ENCODE results near the gene PEX6.

Gene PEX6

GRCh38 chr6:42935322-42935721, 43.7 kb downstream of the PEX6 start:
- no peak for DNase-seq (ENCODE audit: low read depth, low spot score)
- no peak overlapping the region for H3K27ac ChIP-seq (ENCODE audit: low read length)
- no peaks in the 10 kb centered on the region for H3K27me3 ChIP-seq (ENCODE audit: control insufficient read depth, insufficient read depth, low read length)
- no CpG with 5 or more reads among the region's 7 CpGs for WGBS (ENCODE audit: insufficient coverage, insufficient read length)
- no peak overlapping the region for H3K4me3 ChIP-seq (ENCODE audit: low read length)
- H3K4me1 ChIP-seq (ENCODE audit: control insufficient read depth, insufficient read depth, low read length): no peaks in the 10 kb centered on the region
- H3K9me3 ChIP-seq (ENCODE audit: control insufficient read depth, insufficient read depth, low read length): no peaks in the 10 kb centered on the region
- peaks cover 12% of the 10 kb centered on the region for H3K36me3 ChIP-seq (ENCODE audit: control insufficient read depth, insufficient read depth, low read length)

GRCh38 chr6:42933205-42933604, 45.8 kb downstream of the PEX6 start:
- H3K27ac ChIP-seq (ENCODE audit: low read length): no peak overlapping the region
- no CpG with 5 or more reads among the region's 3 CpGs for WGBS (ENCODE audit: insufficient coverage, insufficient read length)
- peaks cover 9% of the 10 kb centered on the region; the same call in 1 of the 2 replicates for H3K36me3 ChIP-seq (ENCODE audit: control insufficient read depth, insufficient read depth, low read length)
- H3K4me3 ChIP-seq (ENCODE audit: low read length): no peak overlapping the region
- H3K27me3 ChIP-seq (ENCODE audit: control insufficient read depth, insufficient read depth, low read length): no peaks in the 10 kb centered on the region
- no peaks in the 10 kb centered on the region for H3K9me3 ChIP-seq (ENCODE audit: control insufficient read depth, insufficient read depth, low read length)
- DNase-seq (ENCODE audit: low read depth, low spot score): no peak
- no peaks in the 10 kb centered on the region for H3K4me1 ChIP-seq (ENCODE audit: control insufficient read depth, insufficient read depth, low read length)

- H3K27ac ChIP-seq (ENCODE audit: low read length): no peak overlapping the region
- whole genome bisulfite sequencing (ENCODE audit: insufficient coverage, insufficient read length): no CpG with 5 or more reads among the region's 3 CpGs
- no peaks in the 10 kb centered on the region for H3K4me1 ChIP-seq (ENCODE audit: control insufficient read depth, insufficient read depth, low read length)
- no peaks in the 10 kb centered on the region for H3K9me3 ChIP-seq (ENCODE audit: control insufficient read depth, insufficient read depth, low read length)
- H3K36me3 ChIP-seq (ENCODE audit: control insufficient read depth, insufficient read depth, low read length): peaks cover 9% of the 10 kb centered on the region; the same call in 1 of the 2 replicates
- H3K4me3 ChIP-seq (ENCODE audit: low read length): no peak overlapping the region
- no peaks in the 10 kb centered on the region for H3K27me3 ChIP-seq (ENCODE audit: control insufficient read depth, insufficient read depth, low read length)
- DNase-seq (ENCODE audit: low read depth, low spot score): no peak
These were observed 46.6 kb downstream of the PEX6 start for GRCh38 chr6:42932412-42932811.

DNA sequence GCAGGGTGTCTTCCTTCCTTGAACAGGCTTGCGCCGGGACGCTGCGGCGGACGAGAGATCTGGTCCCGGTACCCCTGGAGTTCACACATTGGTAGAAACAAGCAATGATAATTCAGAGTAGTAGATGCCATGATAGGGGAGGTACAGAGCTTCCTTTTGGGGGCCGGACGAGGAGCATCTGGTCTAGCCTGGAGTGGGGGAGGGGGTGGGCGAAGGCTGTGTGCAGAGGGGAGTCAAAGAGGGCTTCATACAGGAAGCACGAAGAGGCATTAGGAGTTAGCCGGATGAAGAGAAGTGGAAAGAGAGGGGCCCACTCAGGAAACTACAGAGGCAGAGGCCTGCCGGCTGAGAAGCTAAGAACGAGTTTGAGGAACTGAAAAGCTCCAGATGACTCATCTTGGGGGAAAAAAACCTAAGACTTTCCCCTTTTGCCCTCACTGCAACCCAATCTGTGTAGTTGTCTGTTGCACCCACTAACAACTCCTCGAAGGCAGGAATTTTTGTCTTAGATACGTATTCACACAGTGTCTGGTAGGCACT, 49.1 kb downstream of the PEX6 start:
- Histone ChIP-seq H3K4me3 (ENCODE audit: low read length) (peak overlapping the region; percentile 75; the same call in 1 of the 2 replicates), H3K36me3 (ENCODE audit: control insufficient read depth, insufficient read depth, low read length) (peaks cover 3% of the 10 kb centered on the region; the same call in 1 of the 2 replicates), H3K9me3 (ENCODE audit: control insufficient read depth, insufficient read depth, low read length) (no peaks in the 10 kb centered on the region), H3K4me1 (ENCODE audit: control insufficient read depth, insufficient read depth, low read length) (no peaks in the 10 kb centered on the region), H3K27me3 (ENCODE audit: control insufficient read depth, insufficient read depth, low read length) (no peaks in the 10 kb centered on the region), H3K27ac (ENCODE audit: low read length) (peak overlapping the region; percentile 6)
- no CpG with 5 or more reads among the region's 16 CpGs for WGBS (ENCODE audit: insufficient coverage, insufficient read length)
- DNase-seq (ENCODE audit: low read depth, low spot score): no peak

DNA sequence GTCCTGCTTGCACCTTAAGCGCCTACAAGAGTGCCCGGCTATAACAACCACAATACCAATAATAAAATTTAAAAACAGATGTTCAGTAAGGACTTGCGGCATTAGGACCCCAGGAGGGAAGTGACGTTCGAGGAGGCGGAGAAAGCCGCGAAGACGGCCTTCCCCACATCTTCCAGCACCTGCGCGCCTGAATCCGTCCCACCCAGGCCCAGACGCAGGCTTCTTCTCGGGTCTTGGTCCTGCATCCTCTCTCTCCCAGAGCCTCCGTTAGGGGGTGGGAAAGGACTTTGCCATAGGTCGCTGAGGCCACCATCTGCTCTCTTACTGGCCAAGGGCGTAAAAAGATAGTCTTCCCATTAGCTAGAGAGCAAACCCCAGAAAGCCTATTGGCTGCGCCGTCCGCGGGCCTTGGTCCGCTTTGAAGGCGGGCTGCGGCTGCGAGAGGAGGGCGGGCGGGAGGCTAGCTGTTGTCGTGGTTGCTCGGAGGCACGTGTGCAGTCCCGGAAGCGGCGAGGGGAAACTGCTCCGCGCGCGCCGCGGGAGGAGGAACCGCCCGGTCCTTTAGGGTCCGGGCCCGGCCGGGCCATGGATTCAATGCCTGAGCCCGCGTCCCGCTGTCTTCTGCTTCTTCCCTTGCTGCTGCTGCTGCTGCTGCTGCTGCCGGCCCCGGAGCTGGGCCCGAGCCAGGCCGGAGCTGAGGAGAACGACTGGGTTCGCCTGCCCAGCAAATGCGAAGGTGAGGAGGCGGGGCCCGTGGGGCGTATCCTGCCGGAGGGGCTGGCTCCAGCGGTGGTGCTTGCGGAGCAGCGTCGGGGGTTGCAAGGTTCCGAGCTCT, 49.8 kb downstream of the PEX6 start, which contains the start of gene CNPY3:
Gene CNPY3 (plus strand): TSS at position 495 of the 835 bp plus-strand sequence. CDS start 91 bp downstream, at position 586.
- DNase-seq (ENCODE audit: low read depth, low spot score): peak; percentile 95
- no peaks in the 10 kb centered on the region for H3K9me3 ChIP-seq (ENCODE audit: control insufficient read depth, insufficient read depth, low read length)
- H3K36me3 ChIP-seq (ENCODE audit: control insufficient read depth, insufficient read depth, low read length): 0 out of 2 replicates have a peak, but pooled peaks cover under 1% of the 10 kb centered on the region
- H3K4me3 ChIP-seq (ENCODE audit: low read length): peak within 1 kb of the TSS; percentile 75
- no CpG with 5 or more reads among the region's 63 CpGs for WGBS (ENCODE audit: insufficient coverage, insufficient read length)
- H3K27me3 ChIP-seq (ENCODE audit: control insufficient read depth, insufficient read depth, low read length): no peaks in the 10 kb centered on the region
- no peaks in the 10 kb centered on the region for H3K4me1 ChIP-seq (ENCODE audit: control insufficient read depth, insufficient read depth, low read length)
- H3K27ac ChIP-seq (ENCODE audit: low read length): peak within 1 kb of the TSS; percentile 6

- WGBS (ENCODE audit: insufficient coverage, insufficient read length): no CpG with 5 or more reads among the region's 23 CpGs
- DNase-seq (ENCODE audit: low read depth, low spot score): no peak
- no peaks in the 10 kb centered on the region for H3K36me3 ChIP-seq (ENCODE audit: control insufficient read depth, insufficient read depth, low read length)
- no peak overlapping the region for H3K27ac ChIP-seq (ENCODE audit: low read length)
- H3K4me1 ChIP-seq (ENCODE audit: control insufficient read depth, insufficient read depth, low read length): no peaks in the 10 kb centered on the region
- no peak overlapping the region for H3K4me3 ChIP-seq (ENCODE audit: low read length)
- H3K9me3 ChIP-seq (ENCODE audit: control insufficient read depth, insufficient read depth, low read length): no peaks in the 10 kb centered on the region
- H3K27me3 ChIP-seq (ENCODE audit: control insufficient read depth, insufficient read depth, low read length): no peaks in the 10 kb centered on the region
These were observed 53.6 kb downstream of the PEX6 start for GRCh38 chr6:42925248-42925857.

DNA sequence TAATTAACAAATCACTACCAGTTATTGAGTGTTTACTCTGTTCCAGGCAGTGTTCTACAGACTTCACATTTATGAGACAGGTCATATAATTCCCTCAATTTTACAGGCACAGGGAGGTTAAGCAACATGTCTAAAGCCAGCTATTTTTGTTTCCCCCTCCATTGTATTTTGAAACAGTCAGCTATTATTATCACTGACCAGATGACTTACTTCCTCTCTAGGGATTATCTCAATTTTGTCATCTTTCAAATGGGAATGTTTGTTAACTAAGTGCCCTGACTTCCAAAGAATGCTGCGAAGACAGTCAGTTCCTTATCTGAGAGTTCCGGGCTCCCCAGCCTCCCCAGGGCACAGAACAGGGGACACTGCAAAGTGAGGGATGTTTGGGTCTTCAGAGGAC, 55.3 kb downstream of the PEX6 start:
- Histone ChIP-seq H3K36me3 (ENCODE audit: control insufficient read depth, insufficient read depth, low read length) (no peaks in the 10 kb centered on the region), H3K9me3 (ENCODE audit: control insufficient read depth, insufficient read depth, low read length) (no peaks in the 10 kb centered on the region), H3K4me3 (ENCODE audit: low read length) (no peak overlapping the region), H3K27me3 (ENCODE audit: control insufficient read depth, insufficient read depth, low read length) (no peaks in the 10 kb centered on the region), H3K27ac (ENCODE audit: low read length) (no peak overlapping the region), H3K4me1 (ENCODE audit: control insufficient read depth, insufficient read depth, low read length) (no peaks in the 10 kb centered on the region)
- WGBS (ENCODE audit: insufficient coverage, insufficient read length): no CpG with 5 or more reads among the region's 2 CpGs
- DNase-seq (ENCODE audit: low read depth, low spot score): no peak

DNA sequence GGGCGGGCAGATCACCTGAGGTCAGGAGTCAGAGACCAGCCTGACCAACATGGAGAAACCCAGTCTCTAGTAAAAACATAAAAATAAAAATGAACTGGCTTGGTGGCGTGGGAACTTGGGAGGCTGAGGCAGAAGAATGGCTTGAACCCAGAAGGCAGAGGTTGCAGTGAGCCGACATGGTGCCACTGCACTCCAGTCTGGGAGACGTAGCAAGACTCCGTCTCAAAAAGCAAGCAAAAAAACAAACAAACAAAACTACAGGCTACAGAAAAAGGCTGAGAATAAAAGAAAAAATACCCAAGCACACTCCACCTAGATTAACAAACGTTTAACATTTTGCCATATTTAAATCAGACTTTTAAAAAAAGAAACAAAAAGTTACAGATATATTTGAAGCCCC, 57.2 kb downstream of the PEX6 start:
- Histone ChIP-seq H3K27ac (ENCODE audit: low read length) (no peak overlapping the region), H3K4me3 (ENCODE audit: low read length) (no peak overlapping the region), H3K27me3 (ENCODE audit: control insufficient read depth, insufficient read depth, low read length) (no peaks in the 10 kb centered on the region), H3K9me3 (ENCODE audit: control insufficient read depth, insufficient read depth, low read length) (no peaks in the 10 kb centered on the region), H3K36me3 (ENCODE audit: control insufficient read depth, insufficient read depth, low read length) (no peaks in the 10 kb centered on the region), H3K4me1 (ENCODE audit: control insufficient read depth, insufficient read depth, low read length) (no peaks in the 10 kb centered on the region)
- DNase-seq (ENCODE audit: low read depth, low spot score): no peak
- no CpG with 5 or more reads among the region's 6 CpGs for WGBS (ENCODE audit: insufficient coverage, insufficient read length)

GRCh38 chr6:42916288-42916687, 62.7 kb downstream of the PEX6 start:
- Histone ChIP-seq H3K4me3 (ENCODE audit: low read length) (no peak overlapping the region), H3K27ac (ENCODE audit: low read length) (no peak overlapping the region), H3K4me1 (ENCODE audit: control insufficient read depth, insufficient read depth, low read length) (no peaks in the 10 kb centered on the region), H3K27me3 (ENCODE audit: control insufficient read depth, insufficient read depth, low read length) (no peaks in the 10 kb centered on the region), H3K36me3 (ENCODE audit: control insufficient read depth, insufficient read depth, low read length) (no peaks in the 10 kb centered on the region), H3K9me3 (ENCODE audit: control insufficient read depth, insufficient read depth, low read length) (no peaks in the 10 kb centered on the region)
- DNase-seq (ENCODE audit: low read depth, low spot score): no peak
- WGBS (ENCODE audit: insufficient coverage, insufficient read length): no CpG with 5 or more reads among the region's 1 CpG

GRCh38 chr6:42915732-42916131, 63.2 kb downstream of the PEX6 start, which contains the start of gene PTCRA:
TSS of gene PTCRA (plus strand) at chr6:42916053. CDS start at chr6:42916070, 17 bp downstream.
- WGBS (ENCODE audit: insufficient coverage, insufficient read length): no CpG with 5 or more reads among the region's 10 CpGs

More at GRCh38 chr6:42915732-42916131, 63.2 kb downstream of the PEX6 start, which contains the start of gene PTCRA:
- Histone ChIP-seq H3K4me3 (ENCODE audit: low read length) (no peak within 1 kb of the TSS), H3K27me3 (ENCODE audit: control insufficient read depth, insufficient read depth, low read length) (no peaks in the 10 kb centered on the region), H3K9me3 (ENCODE audit: control insufficient read depth, insufficient read depth, low read length) (no peaks in the 10 kb centered on the region), H3K27ac (ENCODE audit: low read length) (no peak within 1 kb of the TSS), H3K4me1 (ENCODE audit: control insufficient read depth, insufficient read depth, low read length) (no peaks in the 10 kb centered on the region), H3K36me3 (ENCODE audit: control insufficient read depth, insufficient read depth, low read length) (no peaks in the 10 kb centered on the region)
- no peak for DNase-seq (ENCODE audit: low read depth, low spot score)

Measured in iPS DF 6.9 (cell line).